Mucosa of rectum (tissue), 2 donors: Measurements from ENCODE around the gene FNIP2.
"Not testable (repeated sequence)": the region's sequence is repeated elsewhere in the genome, so short reads cannot be mapped to it uniquely, and the experiment has no call there.

Experiments used
- H3K27ac ChIP-seq, 2 donors: one replicate each; pipeline ENCODE4 v1.7.0; 2013; ENCODE audit warnings: inconsistent platforms in 2 of 2, low read depth in 2 of 2, low read length in 2 of 2
- H3K27me3 ChIP-seq, 2 donors: one replicate each; pipeline ENCODE4 v1.7.0; 2013; ENCODE audit warnings: low read length in 2 of 2; ENCODE audit not compliant: control insufficient read depth in 2 of 2, insufficient read depth in 2 of 2
- H3K36me3 ChIP-seq, 2 donors: one replicate each; pipeline ENCODE4 v1.7.0; 2013; ENCODE audit warnings: low read length in 2 of 2; ENCODE audit not compliant: control insufficient read depth in 2 of 2, insufficient read depth in 2 of 2
- H3K4me1 ChIP-seq, 2 donors: one replicate each; pipeline ENCODE4 v1.7.0; 2013; ENCODE audit warnings: low read length in 2 of 2, mild to moderate bottlenecking in 1 of 2; ENCODE audit not compliant: control insufficient read depth in 2 of 2, insufficient read depth in 2 of 2
- H3K4me3 ChIP-seq, 2 donors: one replicate each; pipeline ENCODE4 v1.7.0; 2013; ENCODE audit warnings: low read length in 2 of 2
- H3K9ac ChIP-seq, 2 donors: one replicate each; pipeline ENCODE4 v1.7.0; 2013; ENCODE audit warnings: low read length in 2 of 2, low read depth in 1 of 2, mild to moderate bottlenecking in 1 of 2
- H3K9me3 ChIP-seq, 2 donors: one replicate each; pipeline ENCODE4 v1.7.0; 2013; ENCODE audit warnings: low read length in 2 of 2; ENCODE audit not compliant: control insufficient read depth in 2 of 2
- donor health status: healthy.
- donor health status: Normal muscosa, but diverticular disease.

FNIP2 gene

DNA sequence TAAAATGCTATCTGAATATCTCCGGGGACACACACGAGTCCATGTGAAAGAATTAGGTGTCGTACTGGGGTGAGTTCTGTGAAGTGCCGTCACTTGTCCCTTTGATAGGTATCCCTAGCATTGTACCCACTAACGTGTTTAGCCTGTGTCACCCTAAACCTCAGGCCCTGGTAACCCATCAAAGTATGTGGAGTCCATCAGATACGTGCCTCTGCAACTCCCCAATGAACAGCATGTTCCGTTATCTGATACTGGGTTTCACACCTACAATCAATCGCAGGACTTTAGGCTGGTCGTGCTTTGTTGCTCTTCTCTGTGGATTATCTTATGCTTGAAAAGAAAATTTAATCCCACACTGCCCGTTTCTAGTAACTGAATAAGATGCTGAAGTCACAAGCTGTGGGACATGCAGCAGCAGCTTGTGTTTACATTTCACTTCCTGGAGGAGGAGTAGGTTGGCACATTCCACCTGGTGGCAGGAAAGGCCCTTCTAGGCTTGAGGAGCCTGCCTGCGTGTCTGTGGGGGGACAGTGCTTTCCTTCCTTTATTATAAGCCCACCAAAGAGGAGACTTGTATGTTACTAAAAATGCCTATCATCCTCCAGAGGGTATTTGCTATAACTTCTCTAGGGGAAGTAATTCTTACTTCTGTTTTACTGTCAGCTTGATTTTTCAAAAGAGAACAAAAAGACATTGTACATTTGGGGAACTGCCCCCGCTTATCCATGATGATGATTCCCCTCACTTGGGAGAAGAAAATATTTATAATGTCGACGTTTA lies 127.2 kb downstream of the FNIP2 start:
- H3K36me3 ChIP-seq: peaks cover 18 to 20% of the 10 kb centered on the region in 2 donors
- H3K4me3 ChIP-seq: no peak overlapping the region
- H3K27me3 ChIP-seq: no peaks in the 10 kb centered on the region
- no peak overlapping the region for H3K9ac ChIP-seq
- H3K9me3 ChIP-seq: no peaks in the 10 kb centered on the region
- H3K27ac ChIP-seq: no peak overlapping the region
- no peaks in the 10 kb centered on the region for H3K4me1 ChIP-seq

DNA sequence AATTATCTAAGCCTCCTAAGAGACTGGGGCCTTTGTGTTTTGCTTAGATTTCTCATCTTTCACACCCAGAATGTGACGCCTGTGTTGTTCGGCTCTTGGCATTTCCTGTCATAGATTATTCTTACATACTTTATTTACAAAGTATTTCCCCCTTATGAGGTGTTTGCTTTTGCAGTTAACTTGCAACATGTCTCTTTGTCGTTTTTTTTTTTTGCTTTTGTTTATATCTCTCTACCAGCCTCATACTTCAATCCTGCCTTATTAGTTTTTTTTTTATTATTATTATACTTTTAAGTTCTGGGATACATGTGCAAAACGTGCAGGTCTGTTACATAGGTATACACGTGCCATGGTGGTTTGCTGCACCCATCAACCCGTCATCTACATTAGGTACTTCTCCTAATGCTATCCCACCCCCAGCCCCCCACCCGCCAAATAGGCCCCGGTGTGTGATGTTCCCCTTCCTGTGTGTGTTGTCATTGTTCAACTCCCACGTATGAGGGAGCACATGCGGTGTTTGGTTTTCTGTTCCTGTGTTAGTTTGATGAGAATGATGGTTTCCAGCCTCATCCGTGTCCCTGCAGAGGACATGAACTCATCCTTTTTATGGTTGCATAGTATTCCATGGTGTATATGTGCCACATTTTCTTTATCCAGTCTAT lies 127.9 kb downstream of the FNIP2 start:
- not testable (repeated sequence) for H3K9ac ChIP-seq, H3K9me3 ChIP-seq, H3K27me3 ChIP-seq, H3K27ac ChIP-seq, H3K4me1 ChIP-seq, H3K4me3 ChIP-seq
- peaks cover 13 to 15% of the 10 kb centered on the region in 2 donors for H3K36me3 ChIP-seq

DNA sequence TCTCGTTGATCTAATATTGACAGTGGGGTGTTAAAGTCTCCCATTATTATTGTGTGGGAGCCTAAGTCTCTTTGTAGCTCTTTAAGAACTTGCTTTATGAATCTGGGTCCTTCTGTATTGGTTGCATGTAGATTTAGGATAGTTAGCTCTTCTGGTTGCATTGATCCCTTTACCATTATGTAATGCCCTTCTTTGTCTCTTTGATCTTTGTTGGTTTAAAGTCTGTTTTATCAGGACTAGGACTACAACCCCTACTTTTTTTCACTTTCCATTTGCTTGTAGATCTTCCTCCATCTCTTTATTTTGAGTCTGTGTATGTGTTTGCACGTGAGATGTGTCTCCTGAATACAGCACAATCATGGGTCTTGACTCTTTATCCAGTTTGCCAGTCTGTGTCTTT lies 131.6 kb downstream of the FNIP2 start:
- peaks cover 16 to 25% of the 10 kb centered on the region in 2 donors for H3K36me3 ChIP-seq

DNA sequence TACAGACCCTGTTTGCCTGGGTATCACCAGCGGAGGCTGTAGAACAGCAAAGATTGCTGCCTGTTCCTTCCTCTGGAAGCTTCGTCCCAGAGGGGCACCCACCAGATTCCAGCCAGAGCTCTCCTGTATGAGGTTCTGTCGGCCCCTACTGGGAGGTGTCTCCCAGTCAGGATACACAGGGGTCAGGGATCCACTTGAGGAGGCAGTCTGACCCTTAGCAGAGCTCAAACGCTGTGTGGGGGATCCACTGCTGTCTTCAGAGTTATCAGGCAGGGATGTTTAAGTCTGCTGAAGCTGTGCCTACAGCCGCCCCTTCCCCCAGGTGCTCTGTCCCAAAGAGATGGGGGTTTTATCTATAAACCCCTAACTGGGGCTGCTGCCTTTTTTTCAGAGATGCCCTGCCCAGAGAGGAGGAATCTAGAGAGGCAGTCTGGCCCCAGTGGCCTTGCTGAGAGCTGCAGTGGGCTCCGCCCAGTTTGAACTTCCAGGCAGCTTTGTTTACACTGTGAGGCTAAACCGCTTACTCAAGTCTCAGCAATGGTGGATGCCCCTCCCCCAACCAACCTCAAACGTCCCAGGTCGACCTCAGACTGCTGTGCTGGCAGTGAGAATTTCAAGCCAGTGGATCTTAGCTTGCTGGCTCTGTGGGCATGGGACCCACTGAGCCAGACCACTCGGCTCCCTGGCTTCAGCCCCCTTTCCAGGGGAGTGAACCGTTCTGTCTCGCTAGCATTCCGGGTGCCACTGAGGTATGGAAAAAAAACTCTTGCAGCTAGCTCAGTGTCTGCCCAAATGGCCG lies 133.7 kb downstream of the FNIP2 start:
- not testable (repeated sequence) for H3K4me3 ChIP-seq, H3K9me3 ChIP-seq, H3K9ac ChIP-seq, H3K27ac ChIP-seq, H3K4me1 ChIP-seq, H3K27me3 ChIP-seq
- H3K36me3 ChIP-seq: peaks cover 16 to 19% of the 10 kb centered on the region in 2 donors

More for the DNA sequence above, 131.6 kb downstream of the FNIP2 start:
- not testable (repeated sequence) for H3K9me3 ChIP-seq, H3K27me3 ChIP-seq, H3K27ac ChIP-seq, H3K4me3 ChIP-seq, H3K9ac ChIP-seq, H3K4me1 ChIP-seq

DNA sequence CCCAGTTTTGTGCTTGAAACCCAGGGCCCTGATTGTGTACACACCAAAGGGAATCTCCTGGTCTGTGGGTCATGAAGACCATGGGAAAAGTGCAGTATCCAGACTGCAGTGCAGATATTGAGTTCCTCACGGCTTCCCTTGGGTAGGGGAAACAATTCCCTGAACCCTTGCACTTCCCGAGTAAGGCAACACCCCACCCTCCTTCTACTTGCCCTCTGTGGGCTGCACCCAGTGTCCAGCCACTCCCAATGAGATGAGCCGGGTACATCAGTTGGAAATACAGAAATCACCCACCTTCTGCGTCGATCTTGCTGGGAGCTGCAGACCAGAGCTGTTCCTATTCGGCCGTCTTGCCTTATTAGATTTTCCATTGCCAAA lies 134.2 kb downstream of the FNIP2 start:
- Histone ChIP-seq H3K4me1 (no peaks in the 10 kb centered on the region), H3K9ac (no peak overlapping the region), H3K36me3 (peaks cover 16 to 19% of the 10 kb centered on the region in 2 donors), H3K9me3 (no peaks in the 10 kb centered on the region), H3K4me3 (no peak overlapping the region), H3K27me3 (no peaks in the 10 kb centered on the region), H3K27ac (no peak overlapping the region)

DNA sequence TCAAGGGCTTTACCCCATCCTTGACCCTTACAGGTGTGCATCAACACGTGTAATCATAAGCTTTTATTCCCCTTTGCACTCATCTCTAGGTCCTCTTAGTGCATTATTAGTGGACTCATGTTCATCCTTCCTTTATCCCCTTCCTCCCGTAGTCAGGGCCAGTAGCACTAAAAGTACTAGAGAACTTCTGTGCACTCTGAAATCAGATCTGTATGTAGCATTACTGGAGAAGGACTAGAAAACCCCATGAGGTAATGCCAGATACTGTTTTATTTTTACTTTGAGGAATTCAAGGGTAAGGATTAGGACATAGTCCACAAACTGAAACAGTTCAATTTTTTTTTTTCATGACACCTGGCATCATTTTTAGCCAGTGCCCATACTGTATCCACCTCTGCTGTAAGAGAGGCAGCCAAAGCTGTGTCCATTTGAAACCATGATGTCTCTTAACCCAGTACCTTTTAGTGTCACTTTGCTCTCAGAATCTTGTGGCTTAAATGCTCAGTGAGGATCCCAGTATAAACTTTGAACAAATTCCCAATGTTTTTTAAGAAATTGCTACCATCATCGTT lies 134.7 kb downstream of the FNIP2 start:
- H3K9me3 ChIP-seq: no peaks in the 10 kb centered on the region
- H3K27me3 ChIP-seq: no peaks in the 10 kb centered on the region
- H3K27ac ChIP-seq: no peak overlapping the region
- H3K9ac ChIP-seq: no peak overlapping the region
- no peak overlapping the region for H3K4me3 ChIP-seq
- H3K36me3 ChIP-seq: peaks cover 16 to 17% of the 10 kb centered on the region in 2 donors
- H3K4me1 ChIP-seq: no peaks in the 10 kb centered on the region

DNA sequence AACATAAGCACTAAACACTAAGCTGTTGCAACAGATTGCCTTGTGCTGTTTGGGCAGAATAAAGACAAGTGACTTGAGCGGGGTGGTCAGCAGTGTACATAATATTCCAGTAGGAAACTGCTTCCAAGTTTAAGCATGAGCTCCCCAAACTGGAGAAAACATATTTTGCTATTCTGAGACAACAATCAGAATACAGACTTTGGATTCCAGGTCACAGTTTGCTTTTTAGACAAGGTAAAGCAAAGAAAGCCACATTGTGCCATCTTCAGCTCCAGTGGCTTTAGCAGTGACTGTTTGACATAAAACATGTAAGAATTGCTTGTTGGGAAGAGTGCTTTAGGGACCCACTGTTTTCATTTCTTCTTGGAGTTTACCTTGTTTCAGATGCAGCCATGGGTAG lies 136.0 kb downstream of the FNIP2 start:
- Histone ChIP-seq H3K4me3 (no peak overlapping the region), H3K4me1 (no peaks in the 10 kb centered on the region), H3K36me3 (peaks cover 16 to 17% of the 10 kb centered on the region in 2 donors), H3K9ac (no peak overlapping the region), H3K27me3 (no peaks in the 10 kb centered on the region), H3K9me3 (no peaks in the 10 kb centered on the region), H3K27ac (no peak overlapping the region)

DNA sequence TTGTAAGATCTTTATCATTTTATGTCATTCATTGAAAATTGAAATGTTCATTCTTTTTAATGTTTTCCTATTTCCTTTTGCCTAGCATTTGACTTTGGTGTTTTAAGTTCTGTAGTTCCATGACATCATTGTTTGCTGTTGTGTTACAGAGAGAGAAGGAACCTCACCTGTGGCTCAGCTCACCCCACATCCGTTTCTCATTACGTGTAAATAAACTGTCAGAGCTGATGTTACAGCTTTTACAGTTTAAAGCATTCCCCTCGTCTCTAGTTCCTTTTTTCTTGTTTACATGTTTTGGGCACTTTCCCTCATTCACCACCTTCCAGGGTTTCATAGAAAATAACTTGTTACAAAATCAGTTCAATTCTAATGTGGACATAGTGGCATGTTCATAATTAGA lies 137.2 kb downstream of the FNIP2 start:
- no peaks in the 10 kb centered on the region for H3K4me1 ChIP-seq
- no peak overlapping the region for H3K27ac ChIP-seq
- H3K9me3 ChIP-seq: no peaks in the 10 kb centered on the region
- no peak overlapping the region for H3K4me3 ChIP-seq
- peaks cover 16 to 17% of the 10 kb centered on the region in 2 donors for H3K36me3 ChIP-seq
- no peak overlapping the region for H3K9ac ChIP-seq
- no peaks in the 10 kb centered on the region for H3K27me3 ChIP-seq

DNA sequence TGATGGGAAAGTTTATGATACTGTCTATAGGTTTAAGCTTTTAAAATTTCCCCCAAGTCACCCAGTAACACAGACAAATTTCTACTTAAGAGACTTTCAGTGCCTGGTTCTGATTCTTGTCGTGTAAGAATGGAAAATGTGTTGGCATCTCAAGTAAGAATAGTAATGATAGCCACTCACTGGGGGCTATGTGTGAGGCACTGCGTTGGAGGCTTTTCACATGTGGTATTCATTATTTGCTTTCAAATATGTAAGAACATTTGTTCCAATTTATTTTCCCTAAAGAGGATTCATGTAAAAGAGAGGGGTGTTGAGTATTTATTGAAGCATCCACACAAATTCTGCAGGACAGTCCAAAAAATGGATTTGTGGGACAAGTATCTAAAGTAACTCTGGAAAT lies 143.6 kb downstream of the FNIP2 start:
- Histone ChIP-seq H3K9me3 (no peaks in the 10 kb centered on the region), H3K9ac (no peak overlapping the region), H3K4me1 (no peaks in the 10 kb centered on the region), H3K27me3 (no peaks in the 10 kb centered on the region), H3K36me3 (no peaks in the 10 kb centered on the region), H3K27ac (no peak overlapping the region), H3K4me3 (no peak overlapping the region)

DNA sequence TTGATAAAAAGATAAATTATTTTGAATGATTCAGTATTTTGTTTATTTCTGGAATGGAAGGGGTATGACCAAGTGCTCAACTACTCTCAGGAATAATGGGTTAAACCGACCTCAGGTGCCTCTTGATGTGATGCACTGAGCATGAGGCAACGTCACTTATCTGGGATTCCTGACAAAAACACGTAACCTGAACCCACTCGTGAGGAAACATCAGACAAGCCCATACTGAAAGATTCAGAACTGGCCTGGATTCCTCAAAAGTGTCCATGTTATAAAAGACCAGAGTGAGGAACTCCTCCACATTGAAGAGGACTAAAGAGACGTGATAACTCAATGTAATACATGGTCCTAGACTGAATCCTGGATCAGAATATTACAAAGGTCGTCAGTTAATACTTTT lies 144.0 kb downstream of the FNIP2 start:
- no peaks in the 10 kb centered on the region for H3K36me3 ChIP-seq
- no peak overlapping the region for H3K4me3 ChIP-seq
- no peaks in the 10 kb centered on the region for H3K9me3 ChIP-seq
- no peaks in the 10 kb centered on the region for H3K27me3 ChIP-seq
- H3K4me1 ChIP-seq: no peaks in the 10 kb centered on the region
- no peak overlapping the region for H3K27ac ChIP-seq
- no peak overlapping the region for H3K9ac ChIP-seq
